Natural killer cell (primary cell): ENCODE measurements around the gene SLC25A44. TPM values are rescaled to one million over a fixed set of nuclear protein-coding genes. Genes with fewer than 3 reads are reported as not detected.

ENCODE experiments used
- ATAC-seq, 3 donors: fragments of 150-1000 bp in 2 of 3; fragments of 200-7000 bp in 1 of 3; cut with Tn5 transposase; 1 replicate in 1 of 3; 2 replicates in 2 of 3; pipeline ENCODE4 v1.10.0; 2021; ENCODE audit warnings: mild to moderate bottlenecking in 2 of 3, moderate library complexity in 2 of 3
- DNase-seq, 2 donors: peaks; one replicate each; pipeline versions ENCODE4 v3.0.0 to v3.0.0-alpha.2; 2013 to 2021; ENCODE audit warnings: mixed read lengths in 1 of 2
- H3K27ac ChIP-seq: one replicate; pipeline ENCODE4 v1.5.1; 2013; ENCODE audit warnings: mild to moderate bottlenecking, low read length
- H3K27me3 ChIP-seq: one replicate; pipeline ENCODE4 v1.6.1; 2013; ENCODE audit warnings: low read length; ENCODE audit not compliant: control insufficient read depth, insufficient read depth
- H3K36me3 ChIP-seq: one replicate; pipeline ENCODE4 v1.6.1; 2013; ENCODE audit warnings: low read length; ENCODE audit not compliant: control insufficient read depth, insufficient read depth
- H3K4me1 ChIP-seq: one replicate; pipeline ENCODE4 v1.6.1; 2013; ENCODE audit warnings: low read length; ENCODE audit not compliant: control insufficient read depth, insufficient read depth
- H3K4me3 ChIP-seq: one replicate; pipeline ENCODE4 v1.5.1; 2013; ENCODE audit warnings: low read length
- H3K9me3 ChIP-seq: one replicate; pipeline ENCODE4 v1.6.1; 2013; ENCODE audit warnings: low read length; ENCODE audit not compliant: control insufficient read depth, insufficient read depth
- H3K27ac Mint-ChIP-seq, 2 donors: one replicate each; pipeline ENCODE4 v1.8.0; 2022; ENCODE audit warnings: mild to moderate bottlenecking in 2 of 2, mixed read lengths in 2 of 2, moderate library complexity in 1 of 2
- H3K27me3 Mint-ChIP-seq, 2 donors: one replicate each; pipeline ENCODE4 v1.8.0; 2022; ENCODE audit warnings: low read depth in 2 of 2, mixed read lengths in 2 of 2
- H3K36me3 Mint-ChIP-seq: one replicate; pipeline ENCODE4 v1.8.0; 2022; ENCODE audit warnings: mixed read lengths
- H3K4me1 Mint-ChIP-seq, 2 donors: one replicate each; pipeline ENCODE4 v1.8.0; 2022; ENCODE audit warnings: mixed read lengths in 2 of 2
- H3K4me3 Mint-ChIP-seq: one replicate; pipeline ENCODE4 v1.8.0; 2022; ENCODE audit warnings: mild to moderate bottlenecking, moderate library complexity, mixed read lengths
- H3K9me3 Mint-ChIP-seq, 2 donors: one replicate each; pipeline ENCODE4 v1.8.0; 2022; ENCODE audit warnings: mixed read lengths in 2 of 2
- CTCF ChIP-seq: fragments of 200-600 bp; IDR thresholded peaks from one replicate; pipeline ENCODE4 v1.8.0; 2022; ENCODE audit warnings: antibody characterized with exemption
- WGBS: methylation state at CpG from one replicate; pipeline ENCODE4 v1.1.7; 2013; ENCODE audit warnings: missing lambda C conversion rate; ENCODE audit not compliant: insufficient coverage; 5-methylcytosine and 5-hydroxymethylcytosine counted together
- intact Hi-C: fragments of 100-400 bp; cut with micrococcal nuclease; formaldehyde crosslinking; loops from one replicate; pipeline ENCODE4 v1.14.2; 2022
- total RNA-seq, 4 donors: library from RNA; stranded (reverse); fragments of 120-200 nt in 1 of 4; gene quantifications; one replicate each; pipeline versions ENCODE4 v1.2.3 to v1.2.4, GENCODE V29; 2013 to 2022

SLC25A44 gene
- total RNA-seq, 3 donors from 2014 or later (not counting 1 experiment from before 2014, with no cell fraction given): 17.1 to 49.2 (median 22.0) TPM

- no peaks in the 10 kb centered on the region for H3K36me3 Mint-ChIP-seq
- 88% methylated on average over 13 of the region's 13 CpGs for WGBS
These were observed 33.7 kb upstream of the SLC25A44 start for GRCh38 chr1:156160000-156160742.

GRCh38 chr1:156160743-156161171, 33.1 kb upstream of the SLC25A44 start:
- ATAC-seq (peak; percentile 87 to 94 (median 93)), DNase-seq (peak in 1 of 2 donors; percentile 72)
- H3K9me3 ChIP-seq: no peaks in the 10 kb centered on the region
- WGBS: 18% methylated on average over 16 of the region's 22 CpGs
- peaks cover 32% of the 10 kb centered on the region for H3K4me1 ChIP-seq
- H3K27me3 Mint-ChIP-seq: peaks cover 5 to 7% of the 10 kb centered on the region in 2 donors
- H3K4me1 Mint-ChIP-seq: peaks cover 12 to 18% of the 10 kb centered on the region in 2 donors
- no peaks in the 10 kb centered on the region for H3K27me3 ChIP-seq
- no peaks in the 10 kb centered on the region for H3K9me3 Mint-ChIP-seq
- no peak overlapping the region for H3K27ac ChIP-seq
- peak overlapping the region; percentile 23 for H3K4me3 ChIP-seq
- no peaks in the 10 kb centered on the region for H3K36me3 Mint-ChIP-seq
- H3K4me3 Mint-ChIP-seq: peak overlapping the region; percentile 64
- no peak for TF ChIP-seq CTCF
- H3K27ac Mint-ChIP-seq: peak overlapping the region in 1 of 2 donors; percentile 79
- no peaks in the 10 kb centered on the region for H3K36me3 ChIP-seq
- intact Hi-C loops: no loop called here

More at GRCh38 chr1:156160000-156160742, 33.7 kb upstream of the SLC25A44 start:
- Histone ChIP-seq H3K9me3 (no peaks in the 10 kb centered on the region), H3K27ac (no peak overlapping the region), H3K4me1 (peaks cover 38% of the 10 kb centered on the region), H3K27me3 (no peaks in the 10 kb centered on the region), H3K4me3 (peak overlapping the region; percentile 23), H3K36me3 (no peaks in the 10 kb centered on the region)
- peak overlapping the region in 1 of 2 donors; percentile 79 for H3K27ac Mint-ChIP-seq
- no peak for DNase-seq
- H3K4me1 Mint-ChIP-seq: peaks cover 12 to 18% of the 10 kb centered on the region in 2 donors
- H3K9me3 Mint-ChIP-seq: no peaks in the 10 kb centered on the region
- H3K4me3 Mint-ChIP-seq: peak overlapping the region; percentile 64
- no peak for ATAC-seq
- peaks cover under 1 to 7% of the 10 kb centered on the region in 2 donors for H3K27me3 Mint-ChIP-seq
- TF ChIP-seq CTCF: no peak
- intact Hi-C loops: no loop called here

GRCh38 chr1:156162430-156163037, 31.4 kb upstream of the SLC25A44 start:
- no peak for TF ChIP-seq CTCF
- Histone ChIP-seq H3K27ac (no peak overlapping the region), H3K9me3 (no peaks in the 10 kb centered on the region), H3K4me1 (peaks cover 23% of the 10 kb centered on the region), H3K4me3 (no peak overlapping the region), H3K36me3 (no peaks in the 10 kb centered on the region), H3K27me3 (no peaks in the 10 kb centered on the region)
- WGBS: 94% methylated on average over 5 of the region's 5 CpGs
- ATAC-seq (no peak), DNase-seq (no peak)
- intact Hi-C loops: no loop called here
- Mint-ChIP-seq H3K4me1 (peaks cover 11 to 15% of the 10 kb centered on the region in 2 donors), H3K27ac (no peak overlapping the region), H3K36me3 (no peaks in the 10 kb centered on the region), H3K27me3 (peaks cover 3 to 5% of the 10 kb centered on the region in 2 donors), H3K4me3 (peak overlapping the region; percentile 25), H3K9me3 (no peaks in the 10 kb centered on the region)
